HG02623 (cell line): Measurements from ENCODE around the gene CDK8.

Experiments
- ATAC-seq: cut with Tn5 transposase; IDR thresholded peaks from one replicate; pipeline ENCODE4 v1.9.1; 2021; ENCODE audit warnings: moderate library complexity; ENCODE audit not compliant: unreplicated experiment

CDK8 gene

DNA sequence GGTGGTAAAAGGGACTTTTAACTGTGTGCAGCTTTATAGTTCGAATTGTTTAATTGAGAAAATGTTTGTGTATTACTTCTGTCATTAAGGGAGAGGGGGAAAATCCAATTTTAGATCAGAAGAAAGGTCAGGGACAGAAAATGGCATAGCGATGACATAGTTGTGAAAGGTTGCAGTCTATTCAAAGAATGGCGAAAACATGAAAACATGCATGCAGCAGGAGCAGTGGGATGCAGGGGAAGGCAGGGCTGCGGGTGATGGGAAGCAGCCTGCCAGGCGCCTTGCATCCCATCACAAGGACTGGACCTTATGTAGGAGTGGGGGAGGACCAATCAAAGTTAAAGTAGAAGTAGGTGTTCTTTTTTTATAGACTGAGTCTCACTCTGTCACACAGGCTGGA lies 125.9 kb downstream of the CDK8 start:
- ATAC-seq, result no peak

- ATAC-seq, result no peak
These were observed 127.0 kb downstream of the CDK8 start for GRCh38 chr13:26380930-26381329.

DNA sequence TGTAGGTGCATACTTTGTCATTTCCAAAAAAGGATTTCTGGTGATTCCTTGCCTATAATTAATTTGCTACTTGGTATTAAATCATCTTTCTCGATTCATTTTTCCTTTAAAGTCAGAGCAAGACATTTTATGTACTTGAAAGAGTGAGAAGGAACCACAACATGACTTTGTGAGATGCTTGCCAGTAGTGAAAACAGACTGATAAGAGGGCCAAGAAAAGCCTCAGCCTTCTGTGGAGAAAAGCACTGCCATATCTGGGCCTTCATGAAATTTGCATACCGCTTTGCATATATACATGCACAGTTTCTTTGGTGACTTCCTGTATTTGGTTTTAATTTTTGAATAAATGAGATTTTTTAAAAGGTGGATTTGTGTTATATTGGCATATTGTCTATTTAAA lies 128.4 kb downstream of the CDK8 start:
- no peak for ATAC-seq

DNA sequence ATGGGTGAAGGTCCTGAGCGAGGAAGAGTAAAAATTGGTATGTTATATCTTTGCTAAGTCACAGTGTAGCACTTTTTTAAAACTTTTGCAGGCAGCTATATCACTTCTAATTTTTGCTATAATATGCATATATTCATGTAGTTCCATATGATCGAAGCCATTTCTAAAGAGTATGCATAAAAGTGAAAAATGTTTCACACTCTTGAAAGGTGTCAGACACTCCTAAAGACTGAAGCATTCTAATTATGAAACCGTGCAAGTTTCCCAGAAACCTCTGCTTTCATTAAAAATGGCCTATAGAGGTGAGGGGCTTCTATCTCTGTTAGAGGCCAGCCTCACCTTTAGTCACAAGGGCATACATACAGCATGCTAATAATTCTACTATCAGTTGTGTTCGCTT lies 128.9 kb downstream of the CDK8 start:
- ATAC-seq, result no peak

DNA sequence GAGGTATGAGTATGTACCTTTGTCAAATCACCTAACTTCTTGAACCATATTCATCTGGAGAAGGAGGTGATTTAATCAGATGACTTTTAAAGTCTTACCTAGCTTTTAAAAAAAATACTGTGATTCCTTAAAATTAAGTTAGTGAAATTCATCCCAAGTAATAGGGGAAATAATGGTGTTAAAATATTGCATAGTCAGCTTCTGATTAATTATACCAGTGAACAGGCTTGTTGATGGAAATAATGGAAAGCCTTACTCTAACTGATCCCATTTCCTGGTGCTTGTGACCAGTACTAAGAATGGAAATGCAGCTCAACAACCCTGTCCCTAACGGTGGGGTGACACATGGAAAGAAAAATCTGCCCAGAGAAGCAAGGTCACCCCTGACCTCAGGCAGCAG lies 130.7 kb downstream of the CDK8 start:
- ATAC-seq, result no peak

GRCh38 chr13:26386026-26386425 lies 132.1 kb downstream of the CDK8 start:
- ATAC-seq, result no peak

DNA sequence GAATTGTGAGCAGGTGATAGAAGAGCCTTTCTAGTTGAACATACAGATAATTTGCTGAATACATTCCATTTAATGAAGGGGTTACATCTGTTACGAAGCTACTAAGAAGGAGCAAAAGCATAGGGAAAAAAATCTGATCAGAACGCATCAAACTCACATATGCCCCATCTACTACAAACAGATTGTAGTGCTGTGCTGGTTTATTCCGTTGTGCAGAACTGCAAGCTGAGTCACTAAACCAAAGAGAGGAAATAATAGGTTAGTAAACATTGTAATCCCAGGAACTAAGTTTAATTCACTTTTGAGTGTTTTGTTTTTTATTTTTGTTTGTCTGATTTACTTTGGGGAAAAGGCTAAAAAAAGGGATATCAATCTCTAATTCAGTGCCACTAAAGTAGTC lies 136.3 kb downstream of the CDK8 start:
- no peak for ATAC-seq

DNA sequence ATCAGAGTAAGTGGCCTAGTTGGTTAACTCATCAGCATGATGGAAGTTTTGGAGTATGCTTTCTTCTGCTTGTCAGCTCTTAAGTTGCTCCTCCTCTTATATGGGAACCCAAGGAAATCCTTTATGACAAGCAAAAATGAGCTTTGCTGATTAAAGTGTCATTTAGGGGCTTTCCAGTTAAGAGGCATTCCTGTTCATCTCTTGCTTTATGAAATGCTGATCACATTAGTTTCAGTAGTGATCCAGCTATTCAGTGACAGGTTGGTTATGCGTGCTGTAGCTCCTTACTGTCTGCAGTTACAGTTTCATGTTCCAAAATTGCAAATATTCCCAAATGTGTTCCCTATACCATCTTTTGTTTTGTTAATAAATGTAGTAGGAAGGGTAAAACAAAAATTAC lies 146.6 kb downstream of the CDK8 start:
- no peak for ATAC-seq

DNA sequence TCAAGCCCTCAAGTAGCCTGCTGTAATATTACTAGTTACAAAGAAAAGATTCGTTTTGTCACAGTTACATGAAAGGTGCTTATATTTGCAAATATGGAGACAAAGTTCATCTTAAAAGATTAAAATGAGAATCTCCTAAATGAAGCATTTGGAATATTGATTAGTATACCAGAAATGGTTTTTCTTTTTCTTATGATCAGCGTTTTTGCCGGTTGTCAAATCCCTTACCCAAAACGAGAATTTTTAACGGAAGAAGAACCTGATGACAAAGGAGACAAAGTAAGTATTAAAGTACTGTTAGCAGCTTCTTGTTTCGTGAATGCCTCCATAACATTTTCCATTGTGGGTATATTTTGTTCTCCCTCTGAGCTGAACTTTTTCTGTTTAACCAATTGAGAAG lies 147.1 kb downstream of the CDK8 start:
- no peak for ATAC-seq

DNA sequence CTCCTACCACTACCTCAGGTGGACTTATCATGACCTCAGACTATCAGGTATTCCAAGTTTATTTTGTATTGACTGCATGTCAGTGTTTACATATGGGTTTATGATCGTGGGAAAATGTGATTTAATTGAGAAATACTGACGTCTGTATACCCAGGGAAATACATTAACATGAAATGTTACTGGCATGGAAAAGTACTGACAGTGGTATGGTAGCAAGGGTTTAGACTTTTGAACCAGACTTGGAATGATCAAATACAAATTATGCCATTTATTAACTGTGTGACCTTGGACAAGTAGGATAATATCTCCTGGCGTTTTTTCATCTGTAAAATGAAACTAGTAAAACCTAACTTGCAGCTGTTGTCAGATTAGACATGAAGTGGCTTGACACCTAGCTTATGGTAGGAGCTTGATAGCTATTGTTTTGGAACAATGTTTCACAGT lies 147.7 kb downstream of the CDK8 start:
- ATAC-seq, result no peak

GRCh38 chr13:26406791-26407190 lies 152.9 kb downstream of the CDK8 start:
- no peak for ATAC-seq

DNA sequence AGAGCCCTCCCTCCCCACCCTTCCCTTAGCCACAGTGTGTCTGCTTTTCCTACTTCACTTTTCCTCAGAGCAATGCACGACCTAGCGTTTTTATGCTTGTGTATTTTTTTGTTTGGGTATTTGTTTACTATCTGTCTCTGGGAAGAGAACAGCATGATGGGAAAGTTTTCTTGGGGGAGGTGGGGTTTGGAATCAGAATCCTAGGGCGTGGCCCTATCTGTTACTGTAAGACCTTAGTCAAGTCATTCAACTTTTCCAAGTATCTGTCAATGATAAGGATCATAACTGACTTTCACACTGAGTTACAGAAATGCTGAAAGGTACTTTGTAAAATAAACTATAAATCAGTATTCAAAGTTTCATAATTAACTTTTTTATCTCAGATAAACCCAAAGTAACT lies 157.3 kb downstream of the CDK8 start:
- no peak for ATAC-seq

- ATAC-seq, result no peak
These were observed 158.3 kb downstream of the CDK8 start for GRCh38 chr13:26412263-26412662.

DNA sequence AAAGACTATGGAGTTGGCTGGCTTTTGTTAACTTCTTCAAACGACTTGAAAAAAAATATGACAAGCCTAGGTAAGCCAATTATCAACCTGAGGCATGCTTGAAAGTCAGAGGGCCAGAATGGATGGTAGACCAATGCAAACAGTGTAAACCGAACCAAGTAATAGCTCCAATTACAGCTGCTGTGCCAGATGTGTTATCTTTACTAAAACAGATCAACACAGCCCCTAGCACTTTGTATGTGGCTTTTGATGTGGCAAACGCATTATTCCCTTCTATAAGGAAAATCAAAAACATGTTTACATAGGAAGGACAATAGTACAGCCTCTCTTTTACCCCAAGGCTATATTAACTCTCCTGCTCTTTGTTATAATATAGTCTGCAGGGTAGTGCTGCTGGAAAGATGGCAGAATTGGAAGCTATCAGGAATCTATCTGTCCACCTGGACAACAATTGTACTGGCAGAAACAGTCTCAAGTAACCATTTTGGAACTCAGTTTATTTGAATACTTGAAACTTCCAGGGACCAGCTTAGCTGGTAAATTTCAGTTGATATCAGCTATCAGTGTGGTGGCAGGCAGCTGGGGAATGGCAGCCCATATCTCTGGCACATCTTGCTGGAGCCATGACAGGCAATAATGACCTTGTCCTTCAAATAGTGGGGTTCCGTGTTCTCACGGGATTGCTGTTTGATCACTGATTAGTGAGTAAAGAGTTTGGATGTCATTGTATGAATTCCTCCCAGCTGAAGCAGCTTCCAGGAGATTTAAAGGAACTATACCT lies 159.2 kb downstream of the CDK8 start:
- ATAC-seq, result no peak

- no peak for ATAC-seq
These were observed 166.5 kb downstream of the CDK8 start for GRCh38 chr13:26420282-26420960.

GRCh38 chr13:26422036-26422435 lies 168.1 kb downstream of the CDK8 start:
- no peak for ATAC-seq

- no peak for ATAC-seq
These were observed 169.7 kb downstream of the CDK8 start for GRCh38 chr13:26423629-26424028.

GRCh38 chr13:26424181-26424580 lies 170.3 kb downstream of the CDK8 start:
- no peak for ATAC-seq

DNA sequence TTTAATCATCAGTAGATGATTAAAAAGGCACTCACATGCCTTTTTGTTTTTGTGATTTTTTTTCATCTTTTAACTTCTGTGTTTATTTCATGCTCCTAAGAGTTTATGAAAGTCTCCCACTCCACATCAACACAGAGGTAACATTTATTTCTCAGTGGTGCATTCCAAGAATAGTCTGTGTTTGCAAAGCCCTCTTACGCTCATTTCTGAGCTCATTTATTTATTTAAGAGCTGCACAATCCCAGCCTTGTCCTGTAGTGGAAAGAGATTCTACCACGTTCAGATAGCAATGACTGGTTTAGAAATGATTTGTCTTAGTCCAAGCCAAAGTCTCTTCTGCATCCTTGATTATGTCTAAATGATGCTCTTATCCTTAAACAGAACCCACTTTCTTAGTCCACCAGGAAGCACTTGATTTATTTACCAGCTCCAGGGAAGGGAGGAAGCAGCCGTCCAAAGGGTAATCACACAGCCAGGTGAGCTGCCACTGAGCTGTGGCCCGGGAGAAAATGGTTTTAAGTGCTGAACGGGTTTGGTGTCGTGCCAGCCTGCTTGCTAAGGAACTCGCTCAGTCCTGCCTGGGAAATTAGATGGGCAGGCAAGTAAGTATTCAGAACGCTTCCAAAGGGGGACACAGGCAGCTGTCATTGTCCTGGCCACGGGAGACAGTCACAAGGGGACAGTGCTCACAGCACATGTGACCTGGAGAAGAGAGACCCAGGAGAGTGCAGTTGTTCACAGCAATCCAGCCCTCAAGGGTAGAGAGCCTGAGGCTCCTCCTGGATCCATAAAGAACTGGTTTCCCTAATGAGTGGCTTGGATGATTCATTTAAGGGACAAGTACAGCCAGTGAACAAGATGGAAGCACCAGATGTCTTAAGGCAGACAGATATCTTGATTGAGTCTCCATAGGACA lies 171.8 kb downstream of the CDK8 start:
- ATAC-seq, result no peak

DNA sequence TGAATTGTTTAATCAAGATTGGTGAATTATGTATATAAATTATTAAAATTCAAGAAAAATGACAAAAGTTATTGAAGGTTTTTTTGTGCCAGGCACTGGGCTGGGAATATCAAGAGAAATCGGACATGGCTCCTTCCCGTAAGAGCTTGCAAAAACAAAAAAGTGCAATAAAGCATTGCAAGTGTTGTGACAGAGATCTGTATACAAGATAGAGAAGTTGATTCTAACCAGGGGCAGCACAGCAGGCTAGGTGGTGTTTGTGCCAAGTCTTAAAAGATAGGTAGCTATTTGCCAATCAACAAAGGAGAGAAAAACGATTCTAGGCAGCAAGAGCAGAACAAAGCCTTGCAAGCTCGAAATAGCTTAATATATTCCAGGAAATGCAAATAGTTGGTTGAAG lies 179.8 kb downstream of the CDK8 start:
- ATAC-seq, result no peak

- no peak for ATAC-seq
These were observed 181.2 kb downstream of the CDK8 start for GRCh38 chr13:26435171-26435570.

DNA sequence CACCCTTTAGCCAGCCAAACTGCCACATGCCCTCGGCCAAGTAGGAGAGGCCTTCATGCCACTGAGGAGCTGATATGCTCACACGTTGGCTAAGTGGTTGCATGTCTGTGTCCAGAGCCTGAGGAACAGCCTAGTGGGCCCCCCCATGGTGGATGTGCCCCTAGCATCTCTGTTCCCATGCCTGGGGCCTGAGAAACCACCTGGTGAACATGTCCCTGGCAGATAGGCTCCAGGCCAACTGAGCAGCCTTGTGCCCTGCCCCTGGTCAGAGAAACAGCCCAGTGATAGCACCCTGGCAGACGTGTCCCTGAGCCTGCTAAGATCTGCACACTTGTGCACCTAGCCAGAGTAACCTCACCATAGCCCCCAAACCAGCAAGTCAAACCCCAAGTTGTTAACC lies 181.7 kb downstream of the CDK8 start:
- no peak for ATAC-seq
